Limb (tissue), 2 donors: ENCODE data around the gene PIR.

Source experiments
- DNase-seq, 2 donors: peaks; one replicate each; pipeline ENCODE4 v3.0.0-alpha.2; 2016; ENCODE audit errors: extremely low spot score in 2 of 2

PIR gene

DNA sequence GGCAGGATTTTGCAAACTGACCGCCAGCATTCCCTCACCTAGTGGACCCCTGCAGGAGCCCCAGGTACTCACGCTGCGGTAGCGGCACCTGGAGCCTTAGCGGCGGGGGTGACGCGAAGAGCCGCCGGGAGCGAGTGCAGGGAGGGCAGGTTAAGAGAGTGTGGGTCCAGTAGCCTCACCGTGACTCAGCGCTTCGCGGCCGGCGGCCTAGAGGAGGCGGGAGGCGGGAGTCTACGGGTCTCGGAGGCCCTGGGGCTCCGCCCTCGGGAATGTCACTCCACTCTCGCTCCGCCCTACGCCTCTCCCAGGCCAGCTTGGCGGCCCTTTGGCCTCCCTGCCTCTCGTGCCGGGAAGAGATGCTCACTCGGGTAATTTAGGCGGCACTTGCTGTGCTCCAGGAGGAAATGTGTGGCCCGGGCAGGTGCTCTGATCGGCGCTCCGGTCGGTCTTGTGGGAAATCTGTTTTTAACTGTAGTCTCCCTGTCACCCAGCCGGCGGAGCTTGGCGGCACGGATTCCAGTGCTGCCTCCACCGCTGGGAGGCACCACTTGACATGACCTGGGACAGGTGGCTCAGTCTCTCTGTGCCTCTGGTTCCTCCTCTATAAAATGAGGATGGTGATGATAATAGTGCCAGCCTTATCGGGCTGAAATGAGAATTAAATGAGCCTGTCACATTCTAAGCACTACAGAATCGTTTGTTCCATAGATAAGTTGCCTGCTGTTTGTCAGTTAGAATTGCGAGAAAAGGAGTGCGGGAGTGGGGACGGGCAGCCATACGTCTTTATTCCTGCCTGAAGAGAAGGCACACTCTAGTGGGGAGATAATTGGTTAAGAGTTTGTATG, at the start of gene PIR:
Gene PIR, minus strand, starts transcription at position 216 of the 845 bp plus-strand sequence. CDS start 2,076 bp downstream, outside the sequence.
- DNase-seq, result peak; percentile 24 to 77

- DNase-seq, result no peak
These were observed 37.2 kb upstream of the PIR start for GRCh38 chrX:15530318-15530717.

DNA sequence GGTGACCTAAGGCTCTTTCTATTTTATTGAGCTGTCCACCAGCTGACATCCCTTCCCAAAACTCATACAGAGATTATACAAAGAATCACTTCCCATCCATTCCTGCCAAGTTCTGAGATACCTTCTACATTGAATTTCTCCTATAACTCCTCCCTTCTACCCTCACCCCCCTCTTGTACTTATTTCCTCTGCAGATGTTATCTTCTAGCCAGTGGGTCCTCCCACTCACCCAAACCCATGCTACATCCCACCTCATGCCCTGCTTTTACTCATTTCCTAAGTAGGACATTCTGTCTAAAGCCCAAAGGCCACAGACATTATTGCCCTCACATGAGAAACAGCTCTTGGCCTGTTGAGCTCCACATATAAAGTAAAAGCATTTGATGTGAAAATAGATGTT, 36.0 kb upstream of the PIR start:
- no peak for DNase-seq

- DNase-seq, result no peak
These were observed 32.7 kb upstream of the PIR start for GRCh38 chrX:15525664-15526416.

DNA sequence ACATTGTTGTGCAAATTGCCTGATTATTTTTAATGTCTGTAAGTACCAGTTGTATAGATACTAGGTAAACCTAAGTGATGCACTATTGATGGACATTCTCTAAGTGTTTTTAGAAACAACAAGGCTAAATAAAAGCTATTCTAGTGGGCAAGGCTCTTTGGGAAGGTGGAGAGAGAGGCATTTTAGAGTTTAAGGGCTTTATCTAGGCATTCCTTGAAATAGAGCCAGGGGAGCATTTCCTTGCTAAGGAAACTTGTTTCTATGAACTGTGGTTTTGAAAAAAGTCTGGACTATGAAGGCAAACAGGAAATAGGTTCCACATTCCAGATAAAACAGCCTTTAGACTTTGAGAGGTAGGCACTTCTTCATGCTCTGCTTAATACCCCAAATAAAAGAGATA, 31.3 kb upstream of the PIR start:
- DNase-seq, result no peak

DNA sequence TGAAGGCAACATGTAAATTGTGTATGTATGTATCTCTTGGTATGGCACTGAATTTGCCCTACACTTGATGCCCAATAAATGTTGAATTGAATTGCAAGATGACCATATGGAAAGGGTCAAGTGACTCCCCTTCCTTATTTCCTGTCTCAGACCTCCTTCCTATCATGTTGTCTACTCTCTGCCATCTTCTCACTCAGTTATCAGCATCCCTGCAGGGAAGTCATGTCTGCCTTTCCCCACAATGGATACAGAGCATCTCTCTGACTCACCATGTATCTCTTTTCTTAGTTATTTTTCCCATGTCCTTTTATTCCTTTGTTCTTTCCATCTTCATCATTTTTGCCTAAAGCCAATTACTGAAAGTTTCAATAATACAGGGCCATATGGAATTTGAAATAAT, 30.0 kb upstream of the PIR start:
- DNase-seq, result no peak

DNA sequence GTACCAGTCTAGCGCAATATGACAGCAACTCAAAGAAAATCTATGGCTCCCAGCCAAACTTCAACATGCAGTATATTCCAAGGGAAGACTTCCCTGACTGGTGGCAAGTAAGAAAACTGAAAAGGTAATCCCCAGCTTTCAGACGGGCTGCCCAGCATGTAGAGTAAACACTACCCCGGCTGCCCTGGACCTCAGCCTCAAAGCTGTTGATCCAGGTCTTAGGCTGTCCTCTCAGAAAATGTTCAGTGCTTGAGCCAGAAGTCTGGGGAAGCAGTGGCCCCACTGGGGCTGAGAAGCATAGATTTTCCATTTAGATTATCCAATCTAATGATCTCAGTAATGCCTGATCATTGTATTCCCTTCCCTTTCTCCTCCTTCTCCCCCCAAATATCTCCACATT, 29.3 kb upstream of the PIR start:
- DNase-seq, result no peak

GRCh38 chrX:15515931-15516330, 22.8 kb upstream of the PIR start:
- no peak for DNase-seq

DNA sequence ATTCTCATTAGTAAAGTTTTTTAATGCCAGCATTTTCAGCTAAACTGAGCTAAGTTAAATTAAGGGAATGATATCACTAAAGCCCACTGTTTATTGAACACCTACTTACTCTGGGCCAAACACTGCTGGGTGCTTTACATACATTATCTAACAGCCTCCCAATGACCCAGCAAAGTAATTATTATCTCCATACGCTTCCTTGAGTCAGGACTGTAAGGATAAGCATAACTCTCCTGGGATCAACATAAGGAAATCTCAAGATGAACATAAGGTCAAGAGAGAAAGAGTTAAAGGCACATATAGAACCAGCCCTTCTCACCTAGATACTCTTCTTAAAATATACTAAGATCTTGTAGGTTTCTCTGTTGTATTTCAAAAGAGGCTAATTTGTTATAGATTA, 21.1 kb upstream of the PIR start:
- DNase-seq, result no peak

GRCh38 chrX:15512401-15512965, 19.4 kb upstream of the PIR start:
- DNase-seq, result no peak

GRCh38 chrX:15511563-15511962, 18.4 kb upstream of the PIR start:
- no peak for DNase-seq

- DNase-seq, result no peak
These were observed 16.7 kb upstream of the PIR start for GRCh38 chrX:15509845-15510244.

- DNase-seq, result no peak
These were observed 13.9 kb upstream of the PIR start for GRCh38 chrX:15507005-15507404.

- DNase-seq, result no peak
These were observed 12.0 kb upstream of the PIR start for GRCh38 chrX:15505101-15505500.

DNA sequence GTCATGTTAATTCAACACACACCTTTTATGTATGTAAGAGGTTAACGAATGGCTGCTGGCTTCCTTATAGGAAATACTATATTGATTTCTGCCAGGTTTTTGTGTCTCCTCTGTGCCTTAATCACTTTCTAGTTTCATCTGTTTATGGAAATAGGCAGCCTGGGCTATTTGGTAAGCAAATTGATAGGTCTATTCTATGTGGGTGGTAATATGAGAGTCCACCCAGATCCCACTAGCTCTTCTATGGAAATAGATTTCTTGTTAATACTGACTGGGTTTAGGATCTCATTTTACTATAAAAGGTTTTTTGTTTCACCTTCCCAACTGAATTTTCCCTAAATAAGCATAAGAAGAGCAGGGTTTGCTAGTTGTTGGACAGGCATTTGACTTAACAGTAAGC, 11.5 kb upstream of the PIR start:
- no peak for DNase-seq

- no peak for DNase-seq
These were observed 8.4 kb upstream of the PIR start for GRCh38 chrX:15501506-15501905.

GRCh38 chrX:15500497-15500966, 7.4 kb upstream of the PIR start, which contains the start of gene BMX:
BMX (plus strand) TSS chrX:15500807; CDS start chrX:15508354, 7,547 bp downstream.
- DNase-seq, result no peak

DNA sequence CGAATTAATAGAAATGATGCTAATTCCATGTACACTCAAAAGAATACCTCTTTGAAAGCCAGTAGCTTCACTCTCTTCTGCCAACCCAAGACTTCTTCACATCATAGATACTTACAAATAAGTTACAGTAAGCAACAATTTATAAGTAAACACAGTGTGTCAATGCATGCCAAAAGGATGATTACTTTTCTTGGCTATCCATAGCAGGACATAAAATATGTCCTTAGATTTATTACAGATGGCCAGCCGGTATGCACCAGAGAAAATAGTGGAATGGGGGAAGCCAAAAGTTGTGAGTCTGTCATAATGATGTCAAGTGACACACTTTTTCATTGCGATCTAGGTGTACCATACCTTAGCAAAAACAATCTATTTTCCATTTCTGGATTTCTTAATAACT, 6.8 kb upstream of the PIR start:
- DNase-seq, result no peak

GRCh38 chrX:15498741-15499140, 5.6 kb upstream of the PIR start:
- DNase-seq, result no peak

GRCh38 chrX:15497865-15498264, 4.7 kb upstream of the PIR start:
- peak in 1 of 2 donors; percentile 37 for DNase-seq

GRCh38 chrX:15496824-15497223, 3.7 kb upstream of the PIR start:
- no peak for DNase-seq

GRCh38 chrX:15495801-15496200, 2.7 kb upstream of the PIR start:
- DNase-seq, result no peak
